GM18526 (cell line): ENCODE data around the gene PPIB.

Experiments
- POLR2A ChIP-seq: IDR thresholded peaks from 3 replicates; pipeline ENCODE4 v1.6.1; 2011; ENCODE audit not compliant: insufficient read length; ENCODE audit errors: extremely low read depth

PPIB gene

GRCh38 chr15:64107337-64107736, 55.5 kb downstream of the PPIB start:
- TF ChIP-seq POLR2A = no peak
